Neural crest cell (in vitro differentiated cells): ENCODE data around the gene NEK6. TPM values are rescaled to one million over a fixed set of nuclear protein-coding genes. Genes with fewer than 3 reads are reported as not detected.
A peak's percentile ranks its signal among the peaks of the same experiment; 100 is the strongest.

ENCODE experiments used
- DNase-seq: peaks from one replicate; pipeline ENCODE4 v3.0.0; 2021; ENCODE audit warnings: low read depth, mixed read lengths, low spot score
- H3K27ac Mint-ChIP-seq: one replicate; pipeline ENCODE4 v1.8.0; 2021; ENCODE audit warnings: mild to moderate bottlenecking, mixed read lengths; ENCODE audit not compliant: unreplicated experiment
- H3K27me3 Mint-ChIP-seq: 2 replicates; pipeline ENCODE4 v1.8.0; 2021; ENCODE audit warnings: low read depth, mild to moderate bottlenecking, mixed read lengths
- H3K36me3 Mint-ChIP-seq: 2 replicates; pipeline ENCODE4 v1.8.0; 2021; ENCODE audit warnings: low read depth, mild to moderate bottlenecking, mixed read lengths
- H3K4me1 Mint-ChIP-seq: 2 replicates; pipeline ENCODE4 v1.8.0; 2021; ENCODE audit warnings: mixed read lengths
- H3K4me3 Mint-ChIP-seq: one replicate; pipeline ENCODE4 v1.8.0; 2021; ENCODE audit warnings: mild to moderate bottlenecking, mixed read lengths
- H3K9me3 Mint-ChIP-seq: 2 replicates; pipeline ENCODE4 v1.8.0; 2021; ENCODE audit warnings: mixed read lengths
- total RNA-seq: library from RNA; stranded (reverse); gene quantifications from 2 replicates; pipeline ENCODE4 v1.2.1, GENCODE V29; 2021
- TF ChIP-seq, protein P1 (sequence below): fragments of 200-600 bp; sonication (generic); conservative IDR thresholded peaks from 2 replicates; pipeline ENCODE4 v1.5.0; 2021; ENCODE audit warnings: antibody characterized with exemption, mild to moderate bottlenecking

Gene NEK6
- total RNA-seq, 1 donor from 2014 or later = 31.9 TPM

GRCh38 chr9:124386201-124386600, 128.5 kb downstream of the NEK6 start:
- H3K4me3 Mint-ChIP-seq = no peak overlapping the region
- peaks cover 42% of the 10 kb centered on the region for H3K4me1 Mint-ChIP-seq
- TF ChIP-seq, protein P1, sequence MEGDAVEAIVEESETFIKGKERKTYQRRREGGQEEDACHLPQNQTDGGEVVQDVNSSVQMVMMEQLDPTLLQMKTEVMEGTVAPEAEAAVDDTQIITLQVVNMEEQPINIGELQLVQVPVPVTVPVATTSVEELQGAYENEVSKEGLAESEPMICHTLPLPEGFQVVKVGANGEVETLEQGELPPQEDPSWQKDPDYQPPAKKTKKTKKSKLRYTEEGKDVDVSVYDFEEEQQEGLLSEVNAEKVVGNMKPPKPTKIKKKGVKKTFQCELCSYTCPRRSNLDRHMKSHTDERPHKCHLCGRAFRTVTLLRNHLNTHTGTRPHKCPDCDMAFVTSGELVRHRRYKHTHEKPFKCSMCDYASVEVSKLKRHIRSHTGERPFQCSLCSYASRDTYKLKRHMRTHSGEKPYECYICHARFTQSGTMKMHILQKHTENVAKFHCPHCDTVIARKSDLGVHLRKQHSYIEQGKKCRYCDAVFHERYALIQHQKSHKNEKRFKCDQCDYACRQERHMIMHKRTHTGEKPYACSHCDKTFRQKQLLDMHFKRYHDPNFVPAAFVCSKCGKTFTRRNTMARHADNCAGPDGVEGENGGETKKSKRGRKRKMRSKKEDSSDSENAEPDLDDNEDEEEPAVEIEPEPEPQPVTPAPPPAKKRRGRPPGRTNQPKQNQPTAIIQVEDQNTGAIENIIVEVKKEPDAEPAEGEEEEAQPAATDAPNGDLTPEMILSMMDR = no peak
- no peaks in the 10 kb centered on the region for H3K27me3 Mint-ChIP-seq
- peaks cover 3% of the 10 kb centered on the region for H3K36me3 Mint-ChIP-seq
- DNase-seq = no peak
- no peaks in the 10 kb centered on the region for H3K9me3 Mint-ChIP-seq
- no peak overlapping the region for H3K27ac Mint-ChIP-seq

DNA sequence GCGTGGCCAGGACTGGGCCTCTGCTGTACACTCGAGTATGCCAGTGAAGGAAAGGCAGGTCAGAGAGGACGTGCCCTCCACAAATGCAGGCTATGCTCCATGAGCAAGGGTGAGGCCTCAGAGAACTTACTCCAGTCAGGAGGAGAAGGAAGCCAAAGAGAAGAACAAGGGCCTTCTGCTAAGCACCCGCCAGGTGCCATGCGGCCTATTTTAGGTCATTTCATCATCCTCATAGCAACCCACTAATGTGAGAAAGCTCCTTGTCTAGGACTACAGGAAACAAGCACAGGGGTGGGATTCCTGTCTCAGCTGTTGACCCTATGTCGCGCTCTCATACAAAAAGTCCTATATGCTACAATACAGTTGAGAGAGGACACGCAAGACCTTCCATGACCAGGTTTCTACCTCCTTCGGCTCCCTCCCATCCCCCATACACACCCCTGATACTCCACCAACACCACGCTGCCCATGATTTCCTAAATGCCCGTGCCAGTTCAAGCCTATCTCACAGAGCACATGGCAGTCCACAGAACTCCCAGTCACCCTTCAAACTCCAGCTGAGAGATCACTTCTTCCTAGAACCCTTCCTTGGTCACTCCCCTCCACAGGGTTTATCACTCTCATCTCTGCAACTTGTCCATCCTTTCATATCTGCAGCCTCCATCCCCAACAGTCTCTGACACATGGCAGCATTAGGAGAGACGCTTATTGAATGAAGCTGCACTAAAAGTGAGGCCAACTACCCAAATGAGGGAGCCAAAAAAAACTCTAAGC, 130.7 kb downstream of the NEK6 start:
- TF ChIP-seq, protein P1 = no peak
- Mint-ChIP-seq H3K4me3 (no peak overlapping the region), H3K27ac (no peak overlapping the region), H3K9me3 (no peaks in the 10 kb centered on the region), H3K27me3 (no peaks in the 10 kb centered on the region), H3K4me1 (peaks cover 57% of the 10 kb centered on the region), H3K36me3 (no peaks in the 10 kb centered on the region)
- DNase-seq = no peak

DNA sequence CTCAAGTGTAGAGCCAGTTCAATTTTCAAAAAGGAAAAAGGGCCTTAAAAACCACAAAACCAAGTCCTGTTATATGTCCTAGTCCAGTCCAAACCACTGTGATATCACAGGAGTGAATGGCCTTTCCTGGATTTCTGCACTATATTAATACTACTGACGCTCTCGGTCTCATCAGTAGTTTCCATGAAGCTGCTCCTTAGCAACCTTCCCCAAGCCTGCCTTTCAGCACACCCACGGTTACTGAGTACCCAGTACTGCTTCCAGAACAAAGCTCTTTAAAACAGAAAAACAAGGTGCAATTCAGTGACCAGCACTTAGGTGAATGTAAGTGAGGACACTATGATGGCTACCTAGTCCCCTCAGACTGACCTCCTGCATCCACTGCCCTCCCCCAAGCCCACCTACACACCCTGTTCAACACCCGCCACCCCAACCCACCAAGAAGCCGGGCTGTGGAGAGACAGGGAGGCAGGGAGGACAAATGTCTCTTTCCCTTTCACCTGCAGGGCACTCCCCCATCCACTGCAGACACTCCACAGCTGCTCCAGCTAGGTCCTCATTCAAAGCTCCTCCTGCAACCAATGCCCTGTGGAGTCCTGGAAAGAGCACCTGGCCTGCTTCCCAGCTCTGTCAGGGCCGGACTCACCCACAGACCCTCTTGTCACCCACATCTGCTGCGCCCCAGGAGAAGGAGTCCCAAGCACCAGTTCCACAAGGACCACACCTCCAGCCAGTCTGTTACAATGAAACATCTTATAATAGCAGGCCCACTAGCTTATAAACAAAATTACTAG, 131.6 kb downstream of the NEK6 start:
- Mint-ChIP-seq H3K9me3 (no peaks in the 10 kb centered on the region), H3K27me3 (no peaks in the 10 kb centered on the region), H3K36me3 (no peaks in the 10 kb centered on the region), H3K27ac (peak overlapping the region; percentile 69), H3K4me3 (no peak overlapping the region), H3K4me1 (peaks cover 64% of the 10 kb centered on the region)
- DNase-seq = no peak
- TF ChIP-seq, protein P1 = no peak

GRCh38 chr9:124390794-124391658, 133.3 kb downstream of the NEK6 start:
- Mint-ChIP-seq H3K4me1 (peaks cover 61% of the 10 kb centered on the region), H3K27ac (no peak overlapping the region)
- TF ChIP-seq, protein P1 = no peak

DNA sequence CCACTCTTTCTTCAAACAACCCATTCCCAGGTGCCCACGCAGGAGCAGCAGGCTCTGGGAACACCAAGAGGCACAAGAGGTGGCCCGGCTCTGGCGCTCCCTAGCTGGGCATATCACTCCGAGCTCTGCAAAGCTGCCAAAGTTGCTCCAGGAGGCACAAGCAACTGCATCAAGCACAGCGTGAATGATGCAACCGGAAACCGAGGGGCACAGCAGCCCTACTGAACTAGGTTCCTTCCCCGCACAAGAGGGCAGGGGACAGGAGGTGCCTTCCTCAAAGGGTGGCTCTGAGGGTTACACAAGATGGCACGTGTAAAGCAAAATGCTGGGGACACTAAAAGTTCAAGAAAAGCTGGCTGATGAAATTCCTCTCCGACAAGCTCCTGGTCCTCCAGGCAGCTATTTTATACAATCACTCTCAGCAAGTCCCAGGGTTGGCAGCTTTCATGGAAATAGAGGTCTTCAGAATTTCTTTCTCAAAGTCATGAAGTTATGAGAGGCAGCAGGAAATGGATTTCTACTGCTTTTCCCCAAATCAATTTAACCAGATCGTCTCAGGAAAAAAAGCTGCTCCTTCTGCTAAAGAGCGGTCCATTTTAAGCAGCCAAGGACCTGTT, 134.6 kb downstream of the NEK6 start:
- Mint-ChIP-seq H3K9me3 (no peaks in the 10 kb centered on the region), H3K36me3 (no peaks in the 10 kb centered on the region), H3K27me3 (no peaks in the 10 kb centered on the region), H3K27ac (no peak overlapping the region), H3K4me3 (no peak overlapping the region), H3K4me1 (peaks cover 58% of the 10 kb centered on the region)
- TF ChIP-seq, protein P1 = no peak
- DNase-seq = no peak

More at GRCh38 chr9:124390794-124391658, 133.3 kb downstream of the NEK6 start:
- H3K27me3 Mint-ChIP-seq = no peaks in the 10 kb centered on the region
- H3K4me3 Mint-ChIP-seq = no peak overlapping the region
- no peaks in the 10 kb centered on the region for H3K9me3 Mint-ChIP-seq
- H3K36me3 Mint-ChIP-seq = no peaks in the 10 kb centered on the region
- DNase-seq = no peak
